ENCODE results near the gene INHA.
A peak's percentile ranks its signal among the peaks of the same experiment; 100 is the strongest.

The INHA gene

DNA sequence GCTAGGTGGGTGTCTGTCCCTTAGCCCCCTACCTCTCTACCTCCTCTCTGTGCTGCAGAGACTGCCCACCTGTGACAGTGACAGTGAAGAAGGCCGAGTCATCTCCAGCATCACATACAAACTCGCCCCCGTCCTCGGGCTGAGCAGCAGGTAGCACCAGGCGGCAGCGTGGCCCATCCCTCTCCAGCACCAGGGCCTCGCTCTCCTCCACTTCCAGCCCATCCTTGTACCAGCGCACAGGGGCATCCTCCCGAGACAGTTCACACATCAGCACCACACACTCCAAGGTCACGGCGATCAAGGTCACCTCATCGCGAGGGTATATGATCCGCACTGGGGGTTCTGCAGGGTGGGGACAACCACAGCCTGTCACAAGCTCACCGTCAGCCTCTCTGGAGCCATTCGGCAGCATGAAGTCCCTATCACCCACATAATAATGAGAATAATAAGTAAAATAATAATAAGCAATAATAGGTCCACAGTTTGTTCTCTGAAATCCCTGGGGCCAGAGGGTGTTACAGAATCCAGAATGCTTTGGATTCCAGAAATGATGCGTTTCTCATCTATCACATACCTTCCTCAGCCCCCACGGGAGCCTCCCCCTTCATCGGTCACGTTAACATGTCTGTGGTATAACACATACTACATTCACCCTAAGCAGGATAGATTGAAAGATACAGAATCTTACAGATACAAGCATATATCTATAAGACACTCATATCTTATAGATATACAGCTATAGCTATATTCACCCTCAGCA, 12.8 kb upstream of the INHA start:
- DNase-seq: no peak

DNA sequence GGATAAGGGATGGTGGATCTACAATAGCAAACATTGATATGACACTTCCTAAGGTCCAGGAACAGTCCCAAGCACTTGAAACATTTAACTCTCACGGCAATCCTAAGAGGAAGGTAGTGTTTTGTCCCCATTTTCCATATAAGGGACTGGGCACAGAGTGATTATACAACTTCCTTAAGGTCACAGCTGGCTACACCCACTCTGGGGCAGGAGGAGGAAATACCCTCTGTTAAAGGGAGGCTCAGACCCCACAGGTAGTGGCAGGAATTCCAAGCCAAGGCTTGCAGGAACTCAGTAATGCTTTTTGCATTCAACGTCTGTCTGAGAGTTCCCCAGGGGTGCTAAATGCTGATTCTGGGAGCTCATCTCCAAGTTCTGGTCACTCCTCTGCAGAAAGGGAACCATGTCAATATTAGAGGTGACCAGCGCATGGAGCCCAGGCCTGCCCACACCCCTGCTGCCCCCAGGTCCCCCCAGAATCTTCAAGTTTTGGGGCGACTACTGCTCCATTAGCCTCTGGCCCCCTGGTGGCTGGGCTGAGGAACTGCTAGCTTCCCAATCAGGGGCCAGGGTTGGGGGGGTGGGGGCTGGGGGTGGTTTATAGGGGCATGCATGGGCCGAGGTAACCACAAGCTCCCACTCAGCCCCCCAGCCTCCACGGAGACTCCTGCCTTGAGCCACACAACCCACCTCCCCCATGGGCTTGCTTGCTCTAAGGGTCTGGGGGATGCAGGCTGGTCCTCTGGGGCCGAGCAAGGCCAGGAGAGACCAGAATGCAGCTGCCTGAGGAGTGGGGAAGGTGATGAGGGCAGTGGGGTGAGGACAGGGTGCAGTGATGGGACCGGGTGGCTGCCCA, 11.8 kb upstream of the INHA start:
- no peak for DNase-seq

DNA sequence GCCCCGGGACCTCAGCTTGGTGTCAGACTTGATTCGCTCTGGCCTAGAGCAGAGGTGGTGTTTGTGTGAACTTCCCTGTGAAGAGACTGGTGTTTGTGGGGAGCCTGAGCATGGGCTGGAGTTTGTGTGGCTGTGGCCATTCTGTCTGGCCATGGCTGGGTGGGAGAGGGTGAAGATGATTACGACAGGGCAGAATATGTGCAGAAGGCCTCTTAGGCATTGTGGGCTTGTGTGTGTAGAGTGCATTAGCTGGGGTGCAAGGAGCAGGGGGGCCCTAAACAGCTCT, 11.3 kb upstream of the INHA start:
- no peak for DNase-seq

DNA sequence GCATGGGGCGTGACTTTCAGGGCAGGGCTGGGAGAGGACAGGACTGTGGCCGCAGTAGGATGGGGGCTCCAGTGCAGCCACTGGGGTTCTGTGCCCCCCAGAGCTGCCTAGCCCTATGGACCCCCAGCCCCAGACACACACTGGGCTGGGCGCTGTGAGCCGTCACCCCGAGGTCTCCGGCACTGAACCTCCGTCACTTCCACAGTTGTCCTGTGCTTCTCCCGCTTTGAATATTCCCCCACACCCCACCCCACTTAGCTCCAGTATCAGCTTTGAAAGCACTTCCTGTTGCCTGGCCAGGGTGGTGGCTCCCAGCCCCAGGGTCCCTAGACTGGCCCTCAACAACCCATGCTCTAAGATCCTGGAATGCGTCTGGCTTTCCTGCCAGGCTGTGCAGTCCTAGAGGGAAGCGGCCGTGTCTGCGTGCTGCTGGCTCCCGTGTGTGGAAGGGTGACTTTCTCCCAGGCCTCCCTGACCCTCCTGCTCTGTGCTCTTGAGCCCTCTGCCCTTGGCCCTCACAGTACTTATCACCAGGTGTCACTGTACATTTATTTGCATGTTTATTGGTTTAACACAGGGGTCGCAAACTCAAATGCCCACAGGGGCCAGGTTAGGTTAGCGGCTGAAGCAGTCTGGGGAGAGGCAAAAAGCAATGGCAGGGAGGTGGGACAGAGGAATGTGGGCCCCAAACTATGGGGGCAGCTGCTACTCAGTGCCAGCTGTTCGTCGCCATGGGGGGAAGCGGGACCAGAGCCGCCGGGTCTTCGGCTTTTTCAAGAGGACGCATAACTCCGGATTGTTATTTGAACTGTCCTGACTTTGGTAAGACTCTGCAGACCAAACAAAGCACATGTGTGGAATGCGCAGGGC, 10.7 kb upstream of the INHA start:
- no peak for DNase-seq

DNA sequence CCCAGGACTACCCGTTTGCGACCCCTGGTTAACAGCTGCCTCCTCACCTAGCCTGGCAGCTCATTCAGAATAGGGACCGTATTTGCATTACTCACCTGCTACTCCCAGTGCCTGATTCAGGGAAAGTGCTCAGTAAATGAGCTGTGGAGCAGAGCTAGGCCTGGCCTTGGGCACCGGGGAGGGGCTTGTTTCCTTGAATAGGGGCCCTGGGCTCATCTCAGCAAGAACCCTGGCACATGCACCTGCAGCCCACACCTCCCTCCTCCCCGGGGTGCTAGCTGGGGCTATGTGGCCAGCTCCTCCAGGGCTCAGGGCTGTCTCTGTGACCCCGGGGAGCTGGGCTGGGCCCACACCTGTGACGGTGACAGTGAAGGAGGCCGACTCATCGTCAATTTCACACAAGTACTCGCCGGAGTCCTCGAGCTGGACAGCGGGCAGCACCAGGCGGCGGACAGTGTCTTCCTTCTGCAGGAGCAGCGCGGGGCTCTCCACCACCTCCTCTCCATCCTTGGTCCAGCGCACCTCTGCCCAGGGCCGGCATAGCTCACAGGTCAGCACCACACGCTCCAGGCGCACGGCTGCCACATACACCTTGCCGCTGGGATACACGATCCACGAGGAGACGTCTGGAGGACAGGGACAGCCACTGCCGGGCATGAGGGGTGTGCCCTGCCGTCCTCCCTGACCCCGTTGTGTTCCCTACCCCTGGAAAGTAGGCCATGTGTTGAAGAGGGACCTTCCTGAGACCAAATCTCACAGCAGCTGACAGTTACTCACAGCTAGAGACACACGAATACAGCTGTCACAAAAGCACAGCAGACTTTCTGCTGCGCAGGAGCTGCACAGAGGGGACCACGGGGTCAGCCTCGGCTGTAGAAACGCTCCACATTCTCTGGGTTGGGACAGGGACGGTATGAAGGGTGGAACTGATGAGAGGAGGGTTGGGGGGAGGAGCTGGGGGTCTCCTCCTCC, 9.8 kb upstream of the INHA start:
- no peak for DNase-seq

DNA sequence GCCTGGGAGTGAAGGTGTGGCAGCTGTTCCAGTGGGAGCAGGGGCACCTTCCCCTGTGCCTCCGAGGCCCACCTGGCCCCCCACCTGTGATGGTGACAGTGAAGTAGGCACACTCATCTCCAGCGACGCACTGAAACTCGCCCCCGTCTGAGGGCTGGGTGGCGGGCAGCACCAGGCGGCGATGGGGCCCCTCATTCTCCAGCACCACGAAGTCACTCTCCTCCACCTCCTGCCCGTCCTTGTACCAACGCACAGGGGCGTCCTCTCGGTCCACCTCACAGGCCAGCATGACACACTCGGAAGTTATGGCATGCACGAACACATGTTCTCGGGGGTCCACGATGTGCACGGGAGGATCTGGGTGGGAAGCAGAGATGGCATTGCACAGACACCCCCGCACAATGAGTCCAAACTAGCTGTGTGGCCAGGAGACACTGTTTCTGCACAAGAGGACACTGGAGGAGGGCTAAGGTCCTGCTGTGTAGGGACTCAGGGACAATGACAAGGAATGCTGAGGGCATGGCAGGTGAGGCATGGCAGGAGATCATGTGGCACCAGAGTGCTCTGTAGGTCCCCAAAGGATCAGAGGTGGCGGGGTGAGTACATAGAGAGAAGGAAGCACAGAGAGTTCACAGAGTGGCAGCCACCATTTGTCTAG, 8.7 kb upstream of the INHA start:
- no peak for DNase-seq

DNA sequence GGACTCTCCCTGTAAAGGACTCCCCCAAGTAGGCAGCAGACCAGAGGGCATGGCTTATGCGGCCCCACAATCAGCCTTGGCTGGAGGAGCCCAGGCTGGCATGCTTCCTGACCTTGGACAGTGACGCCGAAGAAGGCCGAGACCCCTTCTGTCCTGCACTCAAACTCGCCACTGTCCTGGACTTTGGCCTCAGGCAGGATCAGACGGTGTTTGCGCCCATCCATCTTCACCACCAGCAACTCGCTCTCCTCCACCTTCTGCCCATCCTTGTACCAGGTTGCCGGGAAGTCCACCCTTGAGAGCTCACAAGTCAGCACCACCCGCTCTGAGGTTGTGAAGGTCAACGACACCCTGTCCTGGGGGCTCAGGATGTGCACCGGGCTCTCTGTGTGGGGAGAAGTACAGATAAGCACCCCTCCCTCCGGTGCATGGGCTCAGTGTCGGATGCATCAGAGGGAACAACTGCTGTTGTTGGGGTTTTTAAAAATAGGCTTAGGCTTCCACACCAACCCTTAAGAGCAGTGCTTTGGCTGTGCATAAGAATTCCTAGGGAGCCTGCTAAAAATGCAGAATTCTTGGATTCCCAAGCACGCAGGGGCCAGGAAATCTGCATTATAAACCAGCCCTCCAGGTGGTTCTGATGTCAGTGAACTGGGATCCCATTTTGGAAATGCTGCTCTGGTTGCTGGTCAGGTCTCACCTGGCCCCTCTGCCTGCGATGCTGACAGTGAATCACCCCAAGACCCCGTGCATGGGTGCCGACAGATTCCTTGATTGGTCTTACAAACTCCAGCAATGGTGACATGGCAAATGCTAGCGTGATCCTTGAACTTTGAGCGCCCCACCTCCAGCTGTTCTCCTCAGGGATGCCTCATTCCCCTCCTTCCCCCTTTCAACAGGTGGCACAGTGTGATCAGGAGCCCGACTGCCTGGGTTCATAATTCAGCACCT, 6.7 kb upstream of the INHA start:
- DNase-seq: no peak

DNA sequence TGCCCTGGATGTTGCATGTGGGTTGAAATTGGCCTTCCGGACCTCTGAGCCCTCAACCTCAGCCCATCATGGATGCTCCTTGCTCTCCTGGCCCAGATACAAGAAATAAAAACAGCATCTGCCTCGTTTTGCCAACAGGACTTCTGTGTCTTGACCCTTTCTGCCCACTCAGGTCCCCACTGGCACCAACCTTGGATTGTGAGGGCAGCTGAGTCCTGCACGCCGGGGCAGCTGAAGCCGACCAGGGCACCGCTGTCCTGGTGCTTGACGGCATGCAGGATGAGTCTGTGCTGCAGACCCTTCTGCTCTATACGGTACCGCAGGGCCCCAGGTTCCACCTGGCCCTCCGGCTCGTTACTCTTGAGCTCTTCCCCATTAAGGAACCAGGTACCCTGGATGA, 5.5 kb upstream of the INHA start:
- no peak for DNase-seq

DNA sequence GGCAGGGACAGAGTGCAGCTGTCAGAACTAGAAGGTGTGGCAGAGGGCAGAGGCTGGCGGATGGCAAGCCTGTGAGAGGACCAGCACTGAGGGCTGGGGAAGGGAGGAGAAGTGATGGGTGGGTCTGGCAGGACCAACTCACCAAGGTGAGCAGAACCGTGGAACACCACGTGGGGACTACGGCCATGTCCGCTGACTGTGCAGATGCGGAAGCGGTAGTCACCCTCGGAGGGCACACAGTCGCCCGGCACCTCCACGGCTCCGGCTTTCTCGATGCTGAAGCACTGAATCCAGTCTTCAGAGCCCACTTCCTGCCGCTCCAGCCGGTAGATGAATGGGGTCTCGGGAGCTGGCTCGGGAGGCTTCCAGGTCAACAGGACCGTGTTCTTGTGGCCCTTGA, 5.0 kb upstream of the INHA start:
- no peak for DNase-seq

DNA sequence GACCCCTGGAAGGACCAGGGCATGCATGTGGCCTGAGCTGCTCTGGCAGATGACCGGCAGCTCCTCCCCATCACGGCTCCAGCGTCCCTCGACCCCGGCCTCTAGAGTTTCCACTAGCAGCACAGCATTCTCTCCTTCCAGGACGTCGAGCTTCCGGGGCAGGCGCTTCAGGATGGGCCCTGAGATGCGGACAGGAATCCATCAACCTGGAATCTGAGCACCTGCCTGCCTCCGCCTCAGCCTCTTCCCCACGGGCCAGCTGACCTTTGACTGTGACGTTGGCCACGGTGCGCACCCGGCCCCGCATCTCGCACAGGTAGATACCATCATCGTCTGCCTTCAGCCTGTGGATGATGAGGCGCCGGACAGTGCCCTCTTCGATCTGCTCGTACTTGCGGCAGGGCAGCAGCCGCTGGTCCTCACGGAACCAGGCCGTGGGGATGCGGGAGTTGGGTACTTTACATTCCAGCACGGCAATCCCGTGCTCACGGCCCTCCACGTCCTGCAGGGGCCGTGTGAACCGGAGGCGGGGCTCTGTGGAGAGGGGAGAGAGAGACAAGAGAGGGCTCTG, 4.2 kb upstream of the INHA start:
- DNase-seq: no peak

DNA sequence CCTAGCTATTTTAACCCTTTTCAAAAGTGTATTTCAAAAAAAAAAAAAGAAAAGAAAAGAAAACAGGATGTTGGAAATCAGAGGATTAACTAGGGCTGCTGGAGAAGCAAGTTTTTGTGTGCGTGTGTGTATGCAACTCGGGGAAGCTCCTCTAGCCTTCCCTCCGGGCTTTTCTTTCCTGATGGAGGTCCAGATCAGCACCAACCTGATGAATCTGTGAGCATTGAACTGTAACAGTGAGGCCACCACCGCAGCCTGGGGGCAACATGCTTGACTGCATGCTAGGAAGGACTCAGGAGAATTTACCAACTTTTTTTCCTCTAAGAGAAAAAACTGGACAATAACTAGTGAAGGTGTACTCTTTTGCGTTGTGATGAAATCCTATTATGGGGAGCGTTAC, 3.1 kb upstream of the INHA start:
- no peak for DNase-seq

DNA sequence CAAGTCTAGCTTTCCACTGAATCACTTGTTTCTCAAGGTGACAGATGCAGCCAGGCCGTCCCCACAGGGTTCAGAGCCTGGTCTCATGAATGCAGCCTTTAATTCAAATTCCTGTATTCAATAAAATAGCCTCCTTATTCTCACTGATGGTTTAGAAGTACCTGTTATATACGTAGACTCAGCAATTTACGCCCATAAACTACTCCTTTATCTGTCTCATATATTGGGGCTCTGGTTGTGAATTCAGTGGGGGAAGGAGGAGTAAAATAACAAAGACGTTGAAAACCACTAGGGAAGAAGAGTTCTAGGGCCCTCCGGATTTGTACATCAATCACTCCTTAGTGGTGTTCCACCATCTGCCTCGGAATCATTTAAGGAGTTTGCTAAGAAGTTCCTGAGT, 2.5 kb upstream of the INHA start:
- no peak for DNase-seq

DNA sequence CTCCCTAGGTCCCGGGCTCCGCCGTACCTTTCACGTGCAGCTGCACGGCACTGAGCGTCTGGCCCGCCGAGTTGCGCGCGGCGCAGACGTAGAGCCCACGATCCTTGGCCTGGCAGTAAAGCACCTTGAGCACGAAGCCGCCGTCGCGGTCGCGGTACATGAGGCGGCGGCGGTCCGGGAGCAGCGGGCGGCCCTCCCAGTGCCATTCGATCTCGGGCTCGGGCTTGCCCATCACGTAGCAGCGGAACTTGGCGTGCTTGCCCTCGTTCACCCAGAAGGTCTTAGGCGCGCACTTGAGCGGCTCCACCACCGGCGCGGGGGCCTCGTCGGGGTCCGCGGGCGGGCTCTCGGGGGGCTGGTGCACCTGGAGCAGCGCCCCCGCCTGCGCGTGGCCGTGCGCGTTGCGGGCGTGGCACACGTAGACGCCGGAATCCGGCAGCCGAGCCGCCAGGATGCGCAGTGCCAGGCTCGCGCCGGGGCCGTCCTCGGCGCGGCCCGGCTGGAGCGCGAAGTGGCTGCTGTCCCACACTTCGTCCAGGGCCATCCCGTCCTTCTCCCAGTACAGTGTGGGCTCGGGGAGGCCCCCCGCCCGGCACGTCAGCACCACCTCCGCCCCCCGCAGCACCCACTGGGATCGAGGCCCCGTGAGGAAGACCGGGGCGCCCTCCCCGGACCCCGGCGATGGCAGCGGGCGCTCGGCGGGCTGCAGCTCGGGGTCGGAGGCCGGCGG, 1.8 kb upstream of the INHA start:
- peak; percentile 35 for DNase-seq

DNA sequence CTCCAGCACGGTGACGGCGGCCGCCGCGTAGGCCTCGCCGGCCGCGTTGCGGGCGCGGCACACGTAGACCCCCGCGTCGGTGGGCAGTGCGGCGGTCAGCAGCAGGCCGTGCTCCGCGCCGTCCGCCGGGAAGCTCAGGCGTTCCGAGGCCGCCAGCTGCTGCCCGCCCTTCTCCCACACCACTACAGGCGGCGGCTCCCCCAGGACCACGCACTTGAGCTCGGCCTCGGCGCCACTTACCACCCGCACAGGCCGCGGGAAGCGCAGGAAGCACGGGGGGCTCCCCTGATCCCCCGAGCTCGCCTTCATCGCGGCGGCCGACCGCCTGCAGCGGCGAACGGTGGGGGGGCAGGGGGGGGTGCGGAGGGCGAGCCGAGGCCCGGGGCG, 1.2 kb upstream of the INHA start:
- DNase-seq: no peak

DNA sequence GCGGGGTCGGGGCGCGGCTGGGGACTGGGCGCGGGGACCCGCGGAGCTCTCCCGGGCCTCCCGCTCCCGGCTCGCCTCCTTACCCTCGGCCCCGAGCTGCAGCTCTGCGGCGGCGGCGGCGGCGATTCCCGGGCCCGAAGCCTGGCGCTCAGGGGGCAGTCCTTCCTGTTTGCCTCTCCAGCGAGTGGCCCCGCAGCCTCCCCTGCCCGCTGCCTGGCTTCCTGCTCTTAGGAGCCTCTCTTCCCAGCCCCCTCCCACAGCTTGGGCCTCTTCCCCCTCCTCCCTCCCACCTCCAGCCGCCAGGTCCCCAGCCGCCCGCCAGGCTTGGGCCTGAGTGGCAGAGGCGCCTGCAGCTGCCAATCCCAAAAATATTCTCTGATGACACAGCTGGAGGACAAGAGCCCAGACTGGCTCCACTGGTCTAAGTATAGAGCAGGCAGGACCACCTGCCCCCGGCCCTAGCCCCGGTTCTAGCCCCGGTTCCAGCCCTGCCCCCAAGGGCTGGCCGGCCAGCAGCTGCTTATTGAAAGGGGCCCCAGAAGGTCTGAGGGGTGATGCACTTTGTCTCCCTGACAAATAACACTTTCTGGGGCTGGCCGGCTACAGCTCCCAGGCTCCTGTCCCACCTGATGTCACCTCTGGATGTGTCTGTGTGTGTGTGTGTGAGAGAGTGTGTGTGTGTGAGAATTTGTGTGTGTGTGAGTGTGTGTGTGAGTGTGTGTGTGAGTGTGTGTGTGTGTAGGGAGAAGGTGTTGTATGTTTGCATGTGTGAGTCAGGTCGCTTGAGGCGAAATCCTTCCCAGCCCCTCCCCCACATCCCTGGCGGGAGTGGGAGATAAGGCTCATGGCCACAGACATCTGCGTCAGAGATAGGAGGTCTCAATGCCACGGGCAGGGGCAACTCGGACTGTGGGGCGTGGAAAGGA, 536 bp upstream of the INHA start, which contains the start of gene OBSL1:
TSS of gene OBSL1 (minus strand) at position 229 of the 926 bp plus-strand sequence. CDS start 307 bp downstream, outside the sequence.
- DNase-seq: peak; percentile 36

DNA sequence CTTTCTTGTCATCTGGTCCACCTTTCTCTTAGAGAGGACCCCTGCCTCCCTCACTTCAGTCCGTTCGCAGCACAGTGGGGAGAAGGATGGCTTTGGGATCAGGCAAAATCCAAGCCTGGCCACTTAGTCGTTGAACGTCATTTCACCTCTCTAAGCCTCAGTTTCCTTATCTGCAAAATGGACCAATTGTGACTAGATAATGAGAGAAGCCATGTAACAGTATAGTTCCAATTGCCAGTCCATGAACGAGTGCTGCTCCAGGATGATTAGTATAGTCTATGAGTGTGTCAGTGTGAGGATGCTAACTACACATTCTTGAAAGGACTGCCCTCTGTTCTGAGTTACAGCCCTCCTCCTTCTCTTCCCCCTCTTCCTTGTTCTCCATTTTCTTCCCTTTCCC, 1.1 kb downstream of the INHA start:
- DNase-seq: no peak

DNA sequence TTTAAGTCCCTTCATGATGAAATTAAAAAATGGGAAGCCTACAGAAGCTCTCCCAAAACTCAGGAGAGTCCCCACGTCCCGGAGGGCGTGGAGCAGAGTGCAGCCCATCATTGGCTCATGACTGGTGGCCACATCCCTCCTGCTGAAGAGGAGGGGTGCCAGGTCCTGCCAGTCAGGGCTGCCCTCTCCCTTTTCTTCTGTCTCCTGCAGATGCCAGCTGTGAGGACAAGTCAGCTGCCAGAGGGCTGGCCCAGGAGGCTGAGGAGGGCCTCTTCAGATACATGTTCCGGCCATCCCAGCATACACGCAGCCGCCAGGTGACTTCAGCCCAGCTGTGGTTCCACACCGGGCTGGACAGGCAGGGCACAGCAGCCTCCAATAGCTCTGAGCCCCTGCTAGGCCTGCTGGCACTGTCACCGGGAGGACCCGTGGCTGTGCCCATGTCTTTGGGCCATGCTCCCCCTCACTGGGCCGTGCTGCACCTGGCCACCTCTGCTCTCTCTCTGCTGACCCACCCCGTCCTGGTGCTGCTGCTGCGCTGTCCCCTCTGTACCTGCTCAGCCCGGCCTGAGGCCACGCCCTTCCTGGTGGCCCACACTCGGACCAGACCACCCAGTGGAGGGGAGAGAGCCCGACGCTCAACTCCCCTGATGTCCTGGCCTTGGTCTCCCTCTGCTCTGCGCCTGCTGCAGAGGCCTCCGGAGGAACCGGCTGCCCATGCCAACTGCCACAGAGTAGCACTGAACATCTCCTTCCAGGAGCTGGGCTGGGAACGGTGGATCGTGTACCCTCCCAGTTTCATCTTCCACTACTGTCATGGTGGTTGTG, 2.6 kb downstream of the INHA start:
- no peak for DNase-seq

Measured in stimulated activated CD4-positive, alpha-beta T cell treated with anti-CD3 and anti-CD28 coated beads, Interleukin-15, amount 100 ng/mL, for 24 hours (primary cell).